Measurements from ENCODE around the gene MMP15.

- TF ChIP-seq, protein P1, sequence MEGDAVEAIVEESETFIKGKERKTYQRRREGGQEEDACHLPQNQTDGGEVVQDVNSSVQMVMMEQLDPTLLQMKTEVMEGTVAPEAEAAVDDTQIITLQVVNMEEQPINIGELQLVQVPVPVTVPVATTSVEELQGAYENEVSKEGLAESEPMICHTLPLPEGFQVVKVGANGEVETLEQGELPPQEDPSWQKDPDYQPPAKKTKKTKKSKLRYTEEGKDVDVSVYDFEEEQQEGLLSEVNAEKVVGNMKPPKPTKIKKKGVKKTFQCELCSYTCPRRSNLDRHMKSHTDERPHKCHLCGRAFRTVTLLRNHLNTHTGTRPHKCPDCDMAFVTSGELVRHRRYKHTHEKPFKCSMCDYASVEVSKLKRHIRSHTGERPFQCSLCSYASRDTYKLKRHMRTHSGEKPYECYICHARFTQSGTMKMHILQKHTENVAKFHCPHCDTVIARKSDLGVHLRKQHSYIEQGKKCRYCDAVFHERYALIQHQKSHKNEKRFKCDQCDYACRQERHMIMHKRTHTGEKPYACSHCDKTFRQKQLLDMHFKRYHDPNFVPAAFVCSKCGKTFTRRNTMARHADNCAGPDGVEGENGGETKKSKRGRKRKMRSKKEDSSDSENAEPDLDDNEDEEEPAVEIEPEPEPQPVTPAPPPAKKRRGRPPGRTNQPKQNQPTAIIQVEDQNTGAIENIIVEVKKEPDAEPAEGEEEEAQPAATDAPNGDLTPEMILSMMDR (IDR thresholded peaks at IDR 0.05), result no peak
- TF ChIP-seq POLR2A (IDR thresholded peaks at IDR 0.05), result no peak
Measured at GRCh38 chr16:58057784-58058183, 32.2 kb downstream of the MMP15 start.

All from Peyer's patch (tissue), 4 donors.